HEK293 (cell line): ENCODE data around the gene RHOT2.

Experiments used
- CTCF ChIA-PET: fragments of 350-600 bp; formaldehyde crosslinking; extraction: SDS; loops from one replicate; lab custom pipeline; 2021; ENCODE audit warnings: antibody characterized with exemption; lab: Yijun Ruan, JAX
- POLR2A ChIA-PET: fragments of 300-600 bp; formaldehyde crosslinking; extraction: SDS; loops from one replicate; lab custom pipeline; 2020; ENCODE audit warnings: antibody characterized with exemption, inconsistent platforms; lab: Yijun Ruan, JAX
- H3K27ac ChIP-seq: fragments of 200-500 bp; sonication (Bioruptor generic); 2 replicates; pipeline ENCODE4 v1.5.1; 2014; ENCODE audit warnings: low read depth, low read length, control low read depth, inconsistent platforms; ENCODE audit errors: extremely low read depth
- H3K36me3 ChIP-seq, 2 experiments: fragments of 200-500 bp in 1 of 2; sonication (Bioruptor generic) in 1 of 2; 1 replicate in 1 of 2; 2 replicates in 1 of 2; pipeline ENCODE4 v1.5.1; 2014 to 2017; ENCODE audit warnings: inconsistent platforms in 2 of 2, low read length in 2 of 2; ENCODE audit not compliant: control insufficient read depth in 2 of 2, insufficient read depth in 1 of 2
- H3K4me1 ChIP-seq: fragments of 200-500 bp; sonication (Bioruptor generic); 2 replicates; pipeline ENCODE4 v1.5.1; 2014; ENCODE audit warnings: mild to moderate bottlenecking, low read length, inconsistent platforms; ENCODE audit not compliant: control insufficient read depth, insufficient read depth
- H3K4me3 ChIP-seq: 2 replicates; pipeline ENCODE4 v1.5.1; 2011; ENCODE audit warnings: low read depth, mild to moderate bottlenecking, control low read depth, low read length, moderate library complexity
- H3K9me3 ChIP-seq: fragments of 200-500 bp; sonication (Bioruptor generic); 2 replicates; pipeline ENCODE4 v1.5.1; 2014; ENCODE audit warnings: low read depth, low read length, inconsistent platforms; ENCODE audit not compliant: control insufficient read depth, insufficient read depth
- BCL11B ChIP-seq: fragments of 450-650 bp; formaldehyde crosslinking; IDR thresholded peaks from 2 replicates; pipeline ENCODE4 v1.5.1; 2016; ENCODE audit warnings: low read depth, missing biosample characterization, missing genetic modification characterization
- EGR2 ChIP-seq: fragments of 450-650 bp; formaldehyde crosslinking; IDR thresholded peaks from 2 replicates; pipeline ENCODE4 v1.5.1; 2016; ENCODE audit warnings: low read depth, missing biosample characterization, missing genetic modification characterization
- GLIS1 ChIP-seq: fragments of 450-650 bp; formaldehyde crosslinking; IDR thresholded peaks from 2 replicates; pipeline ENCODE4 v1.5.1; 2016; ENCODE audit warnings: missing biosample characterization, missing genetic modification characterization
- GLIS2 ChIP-seq: fragments of 450-650 bp; formaldehyde crosslinking; IDR thresholded peaks from 2 replicates; pipeline ENCODE4 v1.5.1; 2016; ENCODE audit warnings: missing biosample characterization, missing genetic modification characterization
- ZFHX2 ChIP-seq: fragments of 450-650 bp; formaldehyde crosslinking; conservative IDR thresholded peaks from 2 replicates; pipeline ENCODE4 v1.5.1; 2016; ENCODE audit warnings: missing biosample characterization, missing genetic modification characterization
- ZIC2 ChIP-seq: fragments of 450-650 bp; formaldehyde crosslinking; IDR thresholded peaks from 2 replicates; pipeline ENCODE4 v1.5.1; 2016; ENCODE audit warnings: missing biosample characterization, missing genetic modification characterization
- ZNF138 ChIP-seq: fragments of 450-650 bp; formaldehyde crosslinking; IDR thresholded peaks from 2 replicates; pipeline ENCODE4 v1.5.1; 2016; ENCODE audit warnings: missing biosample characterization, missing genetic modification characterization, borderline replicate concordance
- ZNF169 ChIP-seq: fragments of 450-650 bp; formaldehyde crosslinking; IDR thresholded peaks from 2 replicates; pipeline ENCODE4 v1.5.1; 2016; ENCODE audit warnings: missing biosample characterization, missing genetic modification characterization
- ZNF175 ChIP-seq: fragments of 450-650 bp; formaldehyde crosslinking; IDR thresholded peaks from 2 replicates; pipeline ENCODE4 v1.5.1; 2016; ENCODE audit warnings: missing biosample characterization, missing genetic modification characterization
- ZNF202 ChIP-seq: fragments of 450-650 bp; formaldehyde crosslinking; IDR thresholded peaks from 2 replicates; pipeline ENCODE4 v1.5.1; 2016; ENCODE audit warnings: missing biosample characterization, missing genetic modification characterization, borderline replicate concordance
- ZNF473 ChIP-seq: fragments of 450-650 bp; formaldehyde crosslinking; IDR thresholded peaks from 2 replicates; pipeline ENCODE4 v1.5.1; 2017; ENCODE audit warnings: missing biosample characterization, missing genetic modification characterization
- ZNF510 ChIP-seq: fragments of 450-650 bp; formaldehyde crosslinking; IDR thresholded peaks from 2 replicates; pipeline ENCODE4 v1.5.1; 2018; ENCODE audit warnings: mild to moderate bottlenecking, missing genetic modification characterization, missing biosample characterization; ENCODE audit not compliant: insufficient replicate concordance
- ZNF548 ChIP-seq: fragments of 450-650 bp; formaldehyde crosslinking; IDR thresholded peaks from 2 replicates; pipeline ENCODE4 v1.5.1; 2016; ENCODE audit warnings: missing biosample characterization, missing genetic modification characterization
- ZNF707 ChIP-seq: fragments of 450-650 bp; formaldehyde crosslinking; IDR thresholded peaks from 2 replicates; pipeline ENCODE4 v1.5.1; 2016; ENCODE audit warnings: missing biosample characterization, missing genetic modification characterization
- TF ChIP-seq, protein P1 (sequence below): fragments of 450-650 bp; formaldehyde crosslinking; IDR thresholded peaks from 2 replicates; pipeline ENCODE4 v1.5.1; 2016; ENCODE audit warnings: missing biosample characterization, missing genetic modification characterization
- TF ChIP-seq, protein P2 (sequence below): fragments of 450-650 bp; formaldehyde crosslinking; IDR thresholded peaks from 2 replicates; pipeline ENCODE4 v1.5.1; 2016; ENCODE audit warnings: missing biosample characterization, missing genetic modification characterization
- TF ChIP-seq, protein P3 (sequence below): fragments of 450-650 bp; formaldehyde crosslinking; optimal IDR thresholded peaks from 2 replicates; pipeline ENCODE3; 2016; ENCODE audit warnings: missing biosample characterization, mild to moderate bottlenecking, missing genetic modification characterization
- TF ChIP-seq, protein P4 (sequence below): fragments of 450-650 bp; formaldehyde crosslinking; IDR thresholded peaks from 2 replicates; pipeline ENCODE4 v1.5.1; 2016; ENCODE audit warnings: missing biosample characterization, missing genetic modification characterization

RHOT2 gene

DNA sequence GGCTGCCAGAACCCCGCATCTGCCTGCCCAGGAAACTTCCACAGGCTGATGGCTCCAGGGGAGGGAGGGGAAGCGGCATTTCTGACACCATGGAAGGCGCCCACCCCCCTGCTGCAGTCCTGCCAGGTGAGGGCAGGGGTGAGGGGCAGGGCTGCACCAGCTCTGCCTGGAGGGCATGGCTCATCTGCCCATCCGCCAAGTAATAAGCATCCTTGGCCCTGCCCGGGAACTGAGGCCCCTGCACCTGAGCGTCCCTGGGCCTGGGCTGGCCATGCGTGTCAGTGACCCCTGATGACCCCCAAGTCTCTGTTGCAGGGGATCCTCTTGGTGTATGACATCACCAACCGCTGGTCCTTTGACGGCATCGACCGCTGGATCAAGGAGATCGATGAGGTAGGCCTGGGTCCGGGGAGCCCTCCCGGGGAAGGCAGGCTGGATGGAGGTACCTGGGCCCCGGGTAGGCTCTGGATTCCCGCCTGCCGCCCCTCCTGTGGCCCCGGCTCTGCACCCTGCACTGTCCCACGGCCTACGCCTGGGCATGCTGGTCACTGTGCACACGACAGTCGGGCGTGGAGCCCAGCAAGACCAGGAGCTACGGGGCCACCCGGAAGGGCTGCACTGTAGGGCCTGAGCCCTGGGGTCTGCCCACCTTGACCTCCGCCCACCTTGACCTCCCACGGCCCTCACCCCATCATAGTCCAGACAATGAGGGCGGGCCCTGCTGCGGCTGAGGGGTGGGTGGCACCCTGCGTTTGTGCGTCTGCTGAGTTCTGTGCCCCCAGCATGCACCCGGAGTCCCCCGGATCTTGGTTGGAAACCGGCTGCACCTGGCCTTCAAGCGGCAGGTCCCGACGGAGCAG lies 42.6 kb upstream of the RHOT2 start:
- H3K27ac ChIP-seq: no peak overlapping the region
- no peak overlapping the region for H3K4me3 ChIP-seq
- no peaks in the 10 kb centered on the region; the same call in 1 of the 2 replicates for H3K4me1 ChIP-seq
- H3K9me3 ChIP-seq: no peaks in the 10 kb centered on the region
- no peaks in the 10 kb centered on the region for H3K36me3 ChIP-seq
- CTCF ChIA-PET: interaction anchor here (0.6 to 1.3 kb wide), 4 partner anchors 27 to 124 kb away, joined by 3 to 4 read pairs (median 3); no protein-coding TSS in a partner anchor
- TF ChIP-seq EGR2 (tag by site-specific recombination) (peak; percentile 33; the same call in 1 of the 2 replicates), ZNF707 (tag by site-specific recombination) (no peak), ZNF138 (tag by site-specific recombination) (no peak), ZNF202 (tag by site-specific recombination) (no peak), BCL11B (tag by site-specific recombination) (0 out of 2 replicates have a peak, but pooled peaks have one; percentile 29), ZNF175 (tag by site-specific recombination) (no peak), ZFHX2 (tag by site-specific recombination) (peak; percentile 50; the same call in 1 of the 2 replicates), ZNF510 (tag by site-specific recombination) (no peak), ZNF473 (tag by site-specific recombination) (no peak), ZNF169 (tag by site-specific recombination) (no peak)
- TF ChIP-seq, protein P1, sequence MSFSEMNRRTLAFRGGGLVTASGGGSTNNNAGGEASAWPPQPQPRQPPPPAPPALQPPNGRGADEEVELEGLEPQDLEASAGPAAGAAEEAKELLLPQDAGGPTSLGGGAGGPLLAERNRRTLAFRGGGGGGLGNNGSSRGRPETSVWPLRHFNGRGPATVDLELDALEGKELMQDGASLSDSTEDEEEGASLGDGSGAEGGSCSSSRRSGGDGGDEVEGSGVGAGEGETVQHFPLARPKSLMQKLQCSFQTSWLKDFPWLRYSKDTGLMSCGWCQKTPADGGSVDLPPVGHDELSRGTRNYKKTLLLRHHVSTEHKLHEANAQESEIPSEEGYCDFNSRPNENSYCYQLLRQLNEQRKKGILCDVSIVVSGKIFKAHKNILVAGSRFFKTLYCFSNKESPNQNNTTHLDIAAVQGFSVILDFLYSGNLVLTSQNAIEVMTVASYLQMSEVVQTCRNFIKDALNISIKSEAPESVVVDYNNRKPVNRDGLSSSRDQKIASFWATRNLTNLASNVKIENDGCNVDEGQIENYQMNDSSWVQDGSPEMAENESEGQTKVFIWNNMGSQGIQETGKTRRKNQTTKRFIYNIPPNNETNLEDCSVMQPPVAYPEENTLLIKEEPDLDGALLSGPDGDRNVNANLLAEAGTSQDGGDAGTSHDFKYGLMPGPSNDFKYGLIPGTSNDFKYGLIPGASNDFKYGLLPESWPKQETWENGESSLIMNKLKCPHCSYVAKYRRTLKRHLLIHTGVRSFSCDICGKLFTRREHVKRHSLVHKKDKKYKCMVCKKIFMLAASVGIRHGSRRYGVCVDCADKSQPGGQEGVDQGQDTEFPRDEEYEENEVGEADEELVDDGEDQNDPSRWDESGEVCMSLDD (tag by site-specific recombination): no peak
- TF ChIP-seq, protein P2, sequence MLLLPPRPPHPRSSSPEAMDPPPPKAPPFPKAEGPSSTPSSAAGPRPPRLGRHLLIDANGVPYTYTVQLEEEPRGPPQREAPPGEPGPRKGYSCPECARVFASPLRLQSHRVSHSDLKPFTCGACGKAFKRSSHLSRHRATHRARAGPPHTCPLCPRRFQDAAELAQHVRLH: no peak
- TF ChIP-seq, protein P3, sequence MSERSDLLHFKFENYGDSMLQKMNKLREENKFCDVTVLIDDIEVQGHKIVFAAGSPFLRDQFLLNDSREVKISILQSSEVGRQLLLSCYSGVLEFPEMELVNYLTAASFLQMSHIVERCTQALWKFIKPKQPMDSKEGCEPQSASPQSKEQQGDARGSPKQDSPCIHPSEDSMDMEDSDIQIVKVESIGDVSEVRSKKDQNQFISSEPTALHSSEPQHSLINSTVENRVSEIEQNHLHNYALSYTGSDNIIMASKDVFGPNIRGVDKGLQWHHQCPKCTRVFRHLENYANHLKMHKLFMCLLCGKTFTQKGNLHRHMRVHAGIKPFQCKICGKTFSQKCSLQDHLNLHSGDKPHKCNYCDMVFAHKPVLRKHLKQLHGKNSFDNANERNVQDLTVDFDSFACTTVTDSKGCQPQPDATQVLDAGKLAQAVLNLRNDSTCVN (tag by site-specific recombination): no peak
- POLR2A ChIA-PET: interaction anchor here (0.6 to 1.4 kb wide), 3 partner anchors 11 to 747 kb away, joined by 3 to 5 read pairs (median 3); partner anchors contain the start of gene METTL26

DNA sequence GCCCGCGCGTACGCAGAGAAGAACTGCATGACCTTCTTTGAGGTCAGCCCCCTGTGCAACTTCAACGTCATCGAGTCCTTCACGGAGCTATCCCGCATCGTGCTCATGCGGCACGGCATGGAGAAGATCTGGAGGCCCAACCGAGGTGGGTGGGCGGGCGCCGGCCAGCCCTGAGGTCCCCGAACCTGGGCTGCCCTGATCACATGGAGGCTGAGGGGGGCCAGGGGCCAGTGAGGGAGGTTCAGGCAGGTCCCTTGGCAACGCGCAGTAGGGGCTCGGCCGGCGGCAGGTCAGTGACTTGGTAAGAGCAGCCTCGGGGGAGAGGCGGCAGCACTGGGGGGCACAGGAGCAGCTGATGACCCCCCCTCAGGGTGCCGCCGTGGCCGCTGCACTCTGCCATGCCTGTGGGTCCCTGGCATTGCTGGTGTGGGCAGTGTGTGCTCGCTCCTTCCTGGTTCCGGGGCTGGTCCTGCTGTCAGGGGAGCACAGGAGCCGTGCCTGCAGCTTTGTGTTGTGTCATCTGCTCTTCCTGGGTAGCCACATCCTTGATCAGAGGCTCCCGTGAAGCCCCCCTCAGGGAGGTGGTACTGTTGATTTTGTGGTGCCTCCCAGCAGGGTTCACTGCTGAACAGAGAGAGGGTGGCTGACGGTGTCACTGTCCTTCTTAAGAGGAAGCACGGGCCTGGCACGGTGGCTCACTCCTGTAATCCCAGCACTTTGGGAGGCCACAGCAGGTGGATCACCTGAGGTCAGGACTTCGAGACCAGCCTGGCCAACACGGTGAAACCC lies 41.8 kb upstream of the RHOT2 start:
- CTCF ChIA-PET: no interaction called here
- Histone ChIP-seq H3K36me3 (no peaks in the 10 kb centered on the region), H3K9me3 (no peaks in the 10 kb centered on the region), H3K27ac (no peak overlapping the region), H3K4me3 (no peak overlapping the region)
- TF ChIP-seq GLIS2 (tag by site-specific recombination) (peak; percentile 14; the same call in 1 of the 2 replicates), ZNF548 (tag by site-specific recombination) (peak; percentile 36; the same call in 1 of the 2 replicates), GLIS1 (tag by site-specific recombination) (peak; percentile 39; the same call in 1 of the 2 replicates), ZIC2 (tag by site-specific recombination) (peak; percentile 70)
- TF ChIP-seq, protein P4, sequence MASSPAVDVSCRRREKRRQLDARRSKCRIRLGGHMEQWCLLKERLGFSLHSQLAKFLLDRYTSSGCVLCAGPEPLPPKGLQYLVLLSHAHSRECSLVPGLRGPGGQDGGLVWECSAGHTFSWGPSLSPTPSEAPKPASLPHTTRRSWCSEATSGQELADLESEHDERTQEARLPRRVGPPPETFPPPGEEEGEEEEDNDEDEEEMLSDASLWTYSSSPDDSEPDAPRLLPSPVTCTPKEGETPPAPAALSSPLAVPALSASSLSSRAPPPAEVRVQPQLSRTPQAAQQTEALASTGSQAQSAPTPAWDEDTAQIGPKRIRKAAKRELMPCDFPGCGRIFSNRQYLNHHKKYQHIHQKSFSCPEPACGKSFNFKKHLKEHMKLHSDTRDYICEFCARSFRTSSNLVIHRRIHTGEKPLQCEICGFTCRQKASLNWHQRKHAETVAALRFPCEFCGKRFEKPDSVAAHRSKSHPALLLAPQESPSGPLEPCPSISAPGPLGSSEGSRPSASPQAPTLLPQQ (tag by site-specific recombination): no peak
- TF ChIP-seq, all 188 proteins: peak for 4
- POLR2A ChIA-PET: no interaction called here
- peaks cover under 1% of the 10 kb centered on the region; the same call in 1 of the 2 replicates for H3K4me1 ChIP-seq
